Measurements from ENCODE around the gene DNHD1. TPM values are rescaled to one million over a fixed set of nuclear protein-coding genes. Genes with fewer than 3 reads are reported as not detected.

Gene DNHD1
- total and polyA plus RNA-seq, 2 of the 13 experiments (the other 11 are each of a cell fraction or from before 2014, with no cell fraction given), result 2.7 to 9.3 TPM

DNA sequence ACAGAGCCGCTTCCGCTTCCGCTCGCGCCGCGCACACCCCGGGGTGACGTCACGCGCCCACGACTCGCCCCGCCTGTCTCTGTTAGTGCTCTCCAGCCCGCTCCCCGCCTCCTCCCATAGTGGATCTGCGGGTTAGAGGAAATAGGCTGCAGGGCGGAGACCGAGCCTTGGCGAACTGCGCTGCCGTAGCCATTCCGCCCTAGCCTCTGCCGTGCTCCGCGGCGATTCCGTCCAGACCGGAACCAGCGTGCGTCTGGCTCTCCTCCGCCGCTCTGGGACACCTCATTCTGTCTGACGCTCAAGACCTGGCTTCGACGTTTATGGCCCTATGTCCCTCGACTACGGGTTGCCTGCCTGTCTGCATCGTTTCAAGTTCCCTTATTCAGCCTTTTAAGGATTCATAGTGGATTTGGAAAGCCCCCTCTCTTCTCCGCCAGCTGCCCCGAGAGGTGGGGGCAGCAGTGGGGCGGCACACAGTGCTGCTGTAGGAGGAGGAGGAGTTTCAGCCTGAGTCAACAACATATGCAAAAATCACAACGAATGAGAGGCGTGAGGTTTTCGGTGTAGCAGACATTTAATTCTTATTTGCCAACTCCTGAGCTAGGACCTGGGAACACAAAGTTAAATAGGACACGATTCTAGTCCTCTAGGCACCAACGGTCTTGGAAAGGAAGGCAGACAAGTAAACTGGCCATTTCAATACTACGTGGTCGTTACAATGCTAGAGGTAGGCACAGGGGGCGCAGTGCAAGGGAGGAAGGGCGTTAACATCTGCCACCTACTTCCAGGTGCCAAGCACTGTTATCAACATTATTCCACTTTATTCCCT lies 115.3 kb downstream of the DNHD1 start, which contains the start of gene TAF10 (continued):
- TF ChIP-seq ZNF44 (CRISPR knock-in tag; IDR thresholded peaks at IDR 0.05) (0 out of 2 replicates have a peak, but pooled peaks have one; percentile 25), HOXA9 (CRISPR knock-in tag; IDR thresholded peaks at IDR 0.05; ENCODE audit: borderline replicate concordance) (peak; percentile 61; the same call in 1 of the 2 replicates), RFXANK (CRISPR knock-in tag; IDR thresholded peaks at IDR 0.05) (peak; percentile 91; the same call in 1 of the 2 replicates), ZNF101 (CRISPR knock-in tag; IDR thresholded peaks at IDR 0.05; ENCODE audit: borderline replicate concordance, low read depth) (no peak), FOSL2 (CRISPR knock-in tag; IDR thresholded peaks at IDR 0.05) (peak; percentile 47; the same call in 1 of the 2 replicates), AGO2 (optimal IDR thresholded peaks at IDR 0.05; ENCODE audit: low read depth, low read length) (peak; percentile 88), ZSCAN31 (CRISPR knock-in tag; IDR thresholded peaks at IDR 0.05; ENCODE audit: low read depth) (peak; percentile 90), ZKSCAN8 (CRISPR knock-in tag; IDR thresholded peaks at IDR 0.05; ENCODE audit: borderline replicate concordance) (no peak), HNRNPL (IDR thresholded peaks at IDR 0.05; ENCODE audit: low read depth, low read length) (no peak), KDM5B (CRISPR knock-in tag; IDR thresholded peaks at IDR 0.05; ENCODE audit: borderline replicate concordance) (peak; percentile 92; the same call in 1 of the 2 replicates), MXI1 (IDR thresholded peaks at IDR 0.05; ENCODE audit: borderline replicate concordance, low read depth, low read length) (peak; percentile 44; the same call in 2 of the 3 replicates)
- TF ChIP-seq, protein P1, sequence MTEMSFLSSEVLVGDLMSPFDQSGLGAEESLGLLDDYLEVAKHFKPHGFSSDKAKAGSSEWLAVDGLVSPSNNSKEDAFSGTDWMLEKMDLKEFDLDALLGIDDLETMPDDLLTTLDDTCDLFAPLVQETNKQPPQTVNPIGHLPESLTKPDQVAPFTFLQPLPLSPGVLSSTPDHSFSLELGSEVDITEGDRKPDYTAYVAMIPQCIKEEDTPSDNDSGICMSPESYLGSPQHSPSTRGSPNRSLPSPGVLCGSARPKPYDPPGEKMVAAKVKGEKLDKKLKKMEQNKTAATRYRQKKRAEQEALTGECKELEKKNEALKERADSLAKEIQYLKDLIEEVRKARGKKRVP (CRISPR knock-in tag; IDR thresholded peaks at IDR 0.05), result peak in 1 of 2 experiments; percentile 49; a peak in 1 of 4 replicates
- TF ChIP-seq, protein P2, sequence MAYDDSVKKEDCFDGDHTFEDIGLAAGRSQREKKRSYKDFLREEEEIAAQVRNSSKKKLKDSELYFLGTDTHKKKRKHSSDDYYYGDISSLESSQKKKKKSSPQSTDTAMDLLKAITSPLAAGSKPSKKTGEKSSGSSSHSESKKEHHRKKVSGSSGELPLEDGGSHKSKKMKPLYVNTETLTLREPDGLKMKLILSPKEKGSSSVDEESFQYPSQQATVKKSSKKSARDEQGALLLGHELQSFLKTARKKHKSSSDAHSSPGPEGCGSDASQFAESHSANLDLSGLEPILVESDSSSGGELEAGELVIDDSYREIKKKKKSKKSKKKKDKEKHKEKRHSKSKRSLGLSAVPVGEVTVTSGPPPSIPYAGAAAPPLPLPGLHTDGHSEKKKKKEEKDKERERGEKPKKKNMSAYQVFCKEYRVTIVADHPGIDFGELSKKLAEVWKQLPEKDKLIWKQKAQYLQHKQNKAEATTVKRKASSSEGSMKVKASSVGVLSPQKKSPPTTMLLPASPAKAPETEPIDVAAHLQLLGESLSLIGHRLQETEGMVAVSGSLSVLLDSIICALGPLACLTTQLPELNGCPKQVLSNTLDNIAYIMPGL (CRISPR knock-in tag; IDR thresholded peaks at IDR 0.05; ENCODE audit: borderline replicate concordance in 1 of 2, low read depth in 1 of 2), result peak in 1 of 2 experiments; percentile 59; a peak in 2 of 4 replicates
- TF ChIP-seq, protein P3, sequence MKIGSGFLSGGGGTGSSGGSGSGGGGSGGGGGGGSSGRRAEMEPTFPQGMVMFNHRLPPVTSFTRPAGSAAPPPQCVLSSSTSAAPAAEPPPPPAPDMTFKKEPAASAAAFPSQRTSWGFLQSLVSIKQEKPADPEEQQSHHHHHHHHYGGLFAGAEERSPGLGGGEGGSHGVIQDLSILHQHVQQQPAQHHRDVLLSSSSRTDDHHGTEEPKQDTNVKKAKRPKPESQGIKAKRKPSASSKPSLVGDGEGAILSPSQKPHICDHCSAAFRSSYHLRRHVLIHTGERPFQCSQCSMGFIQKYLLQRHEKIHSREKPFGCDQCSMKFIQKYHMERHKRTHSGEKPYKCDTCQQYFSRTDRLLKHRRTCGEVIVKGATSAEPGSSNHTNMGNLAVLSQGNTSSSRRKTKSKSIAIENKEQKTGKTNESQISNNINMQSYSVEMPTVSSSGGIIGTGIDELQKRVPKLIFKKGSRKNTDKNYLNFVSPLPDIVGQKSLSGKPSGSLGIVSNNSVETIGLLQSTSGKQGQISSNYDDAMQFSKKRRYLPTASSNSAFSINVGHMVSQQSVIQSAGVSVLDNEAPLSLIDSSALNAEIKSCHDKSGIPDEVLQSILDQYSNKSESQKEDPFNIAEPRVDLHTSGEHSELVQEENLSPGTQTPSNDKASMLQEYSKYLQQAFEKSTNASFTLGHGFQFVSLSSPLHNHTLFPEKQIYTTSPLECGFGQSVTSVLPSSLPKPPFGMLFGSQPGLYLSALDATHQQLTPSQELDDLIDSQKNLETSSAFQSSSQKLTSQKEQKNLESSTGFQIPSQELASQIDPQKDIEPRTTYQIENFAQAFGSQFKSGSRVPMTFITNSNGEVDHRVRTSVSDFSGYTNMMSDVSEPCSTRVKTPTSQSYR (CRISPR knock-in tag; IDR thresholded peaks at IDR 0.05; ENCODE audit: borderline replicate concordance), result no peak
- TF ChIP-seq, protein P4, sequence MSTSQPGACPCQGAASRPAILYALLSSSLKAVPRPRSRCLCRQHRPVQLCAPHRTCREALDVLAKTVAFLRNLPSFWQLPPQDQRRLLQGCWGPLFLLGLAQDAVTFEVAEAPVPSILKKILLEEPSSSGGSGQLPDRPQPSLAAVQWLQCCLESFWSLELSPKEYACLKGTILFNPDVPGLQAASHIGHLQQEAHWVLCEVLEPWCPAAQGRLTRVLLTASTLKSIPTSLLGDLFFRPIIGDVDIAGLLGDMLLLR (CRISPR knock-in tag; IDR thresholded peaks at IDR 0.05), result peak; percentile 71; the same call in 1 of the 2 replicates
- TF ChIP-seq, protein P5, sequence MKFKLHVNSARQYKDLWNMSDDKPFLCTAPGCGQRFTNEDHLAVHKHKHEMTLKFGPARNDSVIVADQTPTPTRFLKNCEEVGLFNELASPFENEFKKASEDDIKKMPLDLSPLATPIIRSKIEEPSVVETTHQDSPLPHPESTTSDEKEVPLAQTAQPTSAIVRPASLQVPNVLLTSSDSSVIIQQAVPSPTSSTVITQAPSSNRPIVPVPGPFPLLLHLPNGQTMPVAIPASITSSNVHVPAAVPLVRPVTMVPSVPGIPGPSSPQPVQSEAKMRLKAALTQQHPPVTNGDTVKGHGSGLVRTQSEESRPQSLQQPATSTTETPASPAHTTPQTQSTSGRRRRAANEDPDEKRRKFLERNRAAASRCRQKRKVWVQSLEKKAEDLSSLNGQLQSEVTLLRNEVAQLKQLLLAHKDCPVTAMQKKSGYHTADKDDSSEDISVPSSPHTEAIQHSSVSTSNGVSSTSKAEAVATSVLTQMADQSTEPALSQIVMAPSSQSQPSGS (CRISPR knock-in tag; IDR thresholded peaks at IDR 0.05), result peak; percentile 90; the same call in 1 of the 2 replicates

Measured in HepG2 (cell line).